ENCODE measurements around the gene LRRK1.

GRCh38 chr15:101054991-101055390 lies 135.8 kb downstream of the LRRK1 start:
- no peak for TF ChIP-seq POLR2A (IDR thresholded peaks at IDR 0.05)
- TF ChIP-seq, protein P1, sequence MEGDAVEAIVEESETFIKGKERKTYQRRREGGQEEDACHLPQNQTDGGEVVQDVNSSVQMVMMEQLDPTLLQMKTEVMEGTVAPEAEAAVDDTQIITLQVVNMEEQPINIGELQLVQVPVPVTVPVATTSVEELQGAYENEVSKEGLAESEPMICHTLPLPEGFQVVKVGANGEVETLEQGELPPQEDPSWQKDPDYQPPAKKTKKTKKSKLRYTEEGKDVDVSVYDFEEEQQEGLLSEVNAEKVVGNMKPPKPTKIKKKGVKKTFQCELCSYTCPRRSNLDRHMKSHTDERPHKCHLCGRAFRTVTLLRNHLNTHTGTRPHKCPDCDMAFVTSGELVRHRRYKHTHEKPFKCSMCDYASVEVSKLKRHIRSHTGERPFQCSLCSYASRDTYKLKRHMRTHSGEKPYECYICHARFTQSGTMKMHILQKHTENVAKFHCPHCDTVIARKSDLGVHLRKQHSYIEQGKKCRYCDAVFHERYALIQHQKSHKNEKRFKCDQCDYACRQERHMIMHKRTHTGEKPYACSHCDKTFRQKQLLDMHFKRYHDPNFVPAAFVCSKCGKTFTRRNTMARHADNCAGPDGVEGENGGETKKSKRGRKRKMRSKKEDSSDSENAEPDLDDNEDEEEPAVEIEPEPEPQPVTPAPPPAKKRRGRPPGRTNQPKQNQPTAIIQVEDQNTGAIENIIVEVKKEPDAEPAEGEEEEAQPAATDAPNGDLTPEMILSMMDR (IDR thresholded peaks at IDR 0.05) = no peak

All from esophagus squamous epithelium (tissue), 4 donors.